Gastroesophageal sphincter (tissue), 3 donors: ENCODE results near the gene PLXDC2.

Source experiments
- CTCF ChIP-seq, 4 experiments: fragments of 200-600 bp in 2 of 4; fragments of 450-650 bp in 2 of 4; sonication (generic) in 1 of 4; IDR thresholded peaks; one replicate each; pipeline ENCODE4 v1.5.1; 2017 to 2019; ENCODE audit warnings: antibody characterized with exemption in 4 of 4, mild to moderate bottlenecking in 2 of 4, moderate library complexity in 2 of 4
- EP300 ChIP-seq: sonication (generic); formaldehyde crosslinking; IDR thresholded peaks from one replicate; pipeline ENCODE4 v1.6.1; 2017; ENCODE audit warnings: antibody characterized with exemption, mild to moderate bottlenecking
- POLR2A ChIP-seq, 2 donors: fragments of 450-650 bp; IDR thresholded peaks; one replicate each; pipeline ENCODE4 v1.6.1; 2017; ENCODE audit warnings: antibody characterized with exemption in 2 of 2, mild to moderate bottlenecking in 2 of 2, moderate library complexity in 1 of 2
- POLR2AphosphoS5 ChIP-seq: sonication (generic); formaldehyde crosslinking; IDR thresholded peaks from one replicate; pipeline ENCODE4 v1.6.1; 2017; ENCODE audit warnings: antibody characterized with exemption

DNA sequence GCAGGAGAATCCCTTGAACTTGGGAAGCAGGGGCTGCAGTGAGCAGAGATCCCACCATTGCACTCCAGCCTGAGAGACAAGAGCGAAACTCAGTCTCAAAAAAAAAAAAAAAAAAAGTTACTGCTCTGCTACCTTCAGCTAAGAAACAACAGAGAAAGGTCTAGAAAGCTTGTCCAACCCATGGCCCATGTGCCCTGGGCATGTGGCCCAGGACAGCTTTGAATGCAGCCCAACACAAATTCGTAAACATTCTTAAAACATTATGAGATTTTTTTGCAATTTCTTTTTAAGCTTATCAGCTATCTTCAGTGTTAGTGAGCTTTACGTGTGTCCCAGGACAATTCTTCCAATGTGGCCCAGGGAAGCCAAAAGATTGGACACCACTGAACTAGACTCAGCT lies 22.9 kb downstream of the PLXDC2 start:
- TF ChIP-seq POLR2A (IDR thresholded peaks at IDR 0.05) (no peak), CTCF (IDR thresholded peaks at IDR 0.05) (no peak), POLR2AphosphoS5 (no peak), EP300 (no peak)
